HG02678 (cell line): ENCODE data around the gene SIM2.

Experiments used
- ATAC-seq: cut with Tn5 transposase; IDR thresholded peaks from one replicate; pipeline ENCODE4 v1.9.1; 2021; ENCODE audit warnings: mild to moderate bottlenecking, moderate library complexity; ENCODE audit not compliant: unreplicated experiment

SIM2 gene

DNA sequence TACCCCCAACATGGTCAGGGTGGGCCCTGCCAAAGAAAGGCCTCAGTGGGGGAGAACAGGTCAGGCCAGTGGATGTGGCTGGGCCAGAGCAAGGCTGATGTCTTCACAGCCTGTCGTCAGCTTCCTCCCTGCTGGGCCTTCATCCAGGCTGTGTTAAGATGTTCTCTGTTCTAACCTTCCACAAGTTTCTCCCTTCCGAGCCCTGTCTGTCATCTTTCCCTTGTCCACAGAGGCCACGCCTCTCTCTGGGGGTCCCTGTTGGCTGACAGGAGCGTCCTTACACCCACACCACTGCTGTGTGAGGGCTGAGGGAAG, 36.2 kb downstream of the SIM2 start:
- ATAC-seq: no peak

DNA sequence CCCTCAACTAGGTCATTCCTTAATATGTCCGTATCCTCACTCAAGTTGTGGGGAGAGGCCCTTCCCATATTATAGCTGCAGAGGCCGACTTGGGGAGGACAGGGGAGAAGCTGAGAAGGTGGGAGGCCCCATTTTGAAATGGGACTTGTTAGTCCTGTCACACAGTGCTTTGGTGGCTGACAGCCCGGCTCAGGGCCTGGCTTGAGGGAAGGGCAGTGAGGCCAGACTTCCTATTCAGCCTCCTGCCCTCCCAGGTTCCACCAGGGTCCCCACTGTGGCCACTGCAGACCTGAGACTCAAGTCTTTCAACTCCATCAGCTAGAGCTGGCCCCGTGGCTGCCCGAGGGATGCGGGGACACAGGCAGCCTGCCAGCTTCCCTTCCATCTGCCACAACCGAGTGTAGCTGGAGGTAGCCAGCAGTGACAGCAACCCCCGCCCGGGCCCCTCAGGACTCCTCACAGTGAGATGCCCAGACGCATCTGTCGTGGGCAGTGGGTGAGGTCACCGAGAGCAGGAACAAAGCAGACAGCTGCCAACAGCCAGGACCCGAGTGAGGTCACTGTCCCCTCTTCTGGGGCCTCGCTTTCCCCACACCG, 36.9 kb downstream of the SIM2 start:
- no peak for ATAC-seq

DNA sequence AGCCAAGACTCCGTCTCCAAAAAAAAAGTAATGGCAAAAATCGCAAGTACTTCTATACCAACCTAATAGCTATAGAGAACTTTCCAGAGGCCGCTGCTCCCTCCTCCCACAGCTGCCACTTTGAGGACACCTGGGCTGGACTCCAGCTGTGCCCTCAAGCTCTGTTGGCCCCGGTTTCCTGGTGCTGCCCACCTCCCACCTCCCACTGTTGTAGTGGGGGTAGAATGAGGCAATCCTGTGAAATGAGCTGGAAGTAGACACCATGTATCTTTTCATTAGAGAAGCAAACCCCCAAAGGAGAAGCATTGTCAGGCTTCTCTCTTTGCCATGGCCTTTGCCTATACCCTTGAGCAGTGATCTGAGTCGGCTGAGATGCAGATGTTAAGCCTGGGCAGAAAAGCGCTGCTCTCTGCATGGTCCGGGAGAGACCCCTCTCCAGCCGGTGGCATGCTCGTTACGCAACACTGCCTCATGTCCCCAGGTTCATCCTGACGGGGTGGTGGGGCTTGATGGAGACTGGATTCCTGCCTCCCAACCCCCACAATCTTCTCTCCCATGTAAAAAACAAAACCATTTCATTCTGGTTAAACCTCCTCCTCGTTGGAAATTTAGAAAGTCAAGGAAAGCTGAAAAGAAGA, 39.7 kb downstream of the SIM2 start:
- ATAC-seq: no peak

DNA sequence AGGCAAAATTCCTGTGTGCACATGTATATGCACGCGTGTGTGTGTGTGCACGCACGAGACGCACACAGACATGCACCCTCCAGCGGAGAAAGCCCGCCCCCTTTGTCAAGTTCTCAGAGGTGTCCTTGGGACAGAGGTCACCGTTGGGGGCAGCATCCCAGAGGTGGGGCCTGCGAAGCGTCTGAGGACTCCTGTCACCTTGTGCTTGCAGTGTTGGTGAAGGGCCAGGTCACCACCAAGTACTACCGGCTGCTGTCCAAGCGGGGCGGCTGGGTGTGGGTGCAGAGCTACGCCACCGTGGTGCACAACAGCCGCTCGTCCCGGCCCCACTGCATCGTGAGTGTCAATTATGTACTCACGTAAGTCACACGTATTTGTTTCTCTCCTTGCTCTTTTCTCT, 42.6 kb downstream of the SIM2 start:
- ATAC-seq: no peak

DNA sequence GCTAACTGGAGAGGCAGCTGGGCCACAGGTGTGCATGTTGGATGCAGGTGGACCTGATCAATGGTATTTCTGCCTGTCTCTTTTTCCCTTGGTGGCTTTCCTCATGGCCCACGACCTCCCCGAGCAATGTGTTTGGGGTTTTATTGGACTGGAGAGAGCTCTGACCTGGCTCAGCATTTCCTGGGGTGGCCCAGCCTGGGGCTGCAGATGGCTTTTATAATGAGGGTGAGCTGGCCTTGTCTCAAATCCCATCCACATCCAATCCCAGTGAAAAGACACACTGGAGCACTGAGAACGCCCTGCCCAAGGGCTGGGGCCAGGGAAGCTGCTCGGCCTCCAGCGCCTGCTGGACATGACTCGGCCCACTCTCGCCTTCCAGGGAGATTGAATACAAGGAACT, 44.1 kb downstream of the SIM2 start:
- ATAC-seq: no peak

DNA sequence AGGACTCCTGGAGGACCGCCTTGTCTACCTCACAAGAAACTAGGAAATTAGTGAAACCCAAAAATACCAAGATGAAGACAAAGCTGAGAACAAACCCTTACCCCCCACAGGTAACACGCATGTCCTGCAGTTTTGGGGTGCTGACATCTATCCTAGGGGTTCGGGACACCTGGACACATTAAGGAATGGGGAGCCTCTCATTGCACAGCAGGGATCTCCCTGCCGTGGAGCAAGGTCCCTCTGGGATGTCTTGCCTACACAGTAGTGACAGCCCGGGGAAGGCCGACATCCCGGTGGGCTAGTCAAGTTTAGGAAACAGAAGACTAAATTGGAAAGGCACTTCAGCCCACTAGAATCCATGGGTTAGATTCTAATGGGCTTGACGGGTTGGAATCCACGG, 44.5 kb downstream of the SIM2 start:
- no peak for ATAC-seq

DNA sequence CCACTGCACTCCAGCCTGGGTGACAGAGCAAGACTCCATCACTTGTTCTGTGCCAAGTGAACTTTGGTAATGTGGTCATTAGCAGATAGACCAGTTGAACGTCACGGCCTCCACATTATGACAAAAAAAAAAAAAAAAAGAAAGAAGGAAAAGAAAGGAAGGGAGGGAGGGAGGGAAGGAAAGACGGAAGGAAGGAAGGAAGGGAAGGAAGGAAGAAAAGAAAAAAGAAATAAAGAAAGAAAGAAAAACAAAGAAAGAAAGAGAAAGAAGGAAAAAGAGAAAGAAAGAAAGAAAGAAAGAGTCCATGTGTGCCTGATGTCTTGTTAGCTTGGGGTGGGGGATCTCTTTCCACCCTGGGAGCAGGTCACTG, 45.3 kb downstream of the SIM2 start:
- ATAC-seq: no peak

DNA sequence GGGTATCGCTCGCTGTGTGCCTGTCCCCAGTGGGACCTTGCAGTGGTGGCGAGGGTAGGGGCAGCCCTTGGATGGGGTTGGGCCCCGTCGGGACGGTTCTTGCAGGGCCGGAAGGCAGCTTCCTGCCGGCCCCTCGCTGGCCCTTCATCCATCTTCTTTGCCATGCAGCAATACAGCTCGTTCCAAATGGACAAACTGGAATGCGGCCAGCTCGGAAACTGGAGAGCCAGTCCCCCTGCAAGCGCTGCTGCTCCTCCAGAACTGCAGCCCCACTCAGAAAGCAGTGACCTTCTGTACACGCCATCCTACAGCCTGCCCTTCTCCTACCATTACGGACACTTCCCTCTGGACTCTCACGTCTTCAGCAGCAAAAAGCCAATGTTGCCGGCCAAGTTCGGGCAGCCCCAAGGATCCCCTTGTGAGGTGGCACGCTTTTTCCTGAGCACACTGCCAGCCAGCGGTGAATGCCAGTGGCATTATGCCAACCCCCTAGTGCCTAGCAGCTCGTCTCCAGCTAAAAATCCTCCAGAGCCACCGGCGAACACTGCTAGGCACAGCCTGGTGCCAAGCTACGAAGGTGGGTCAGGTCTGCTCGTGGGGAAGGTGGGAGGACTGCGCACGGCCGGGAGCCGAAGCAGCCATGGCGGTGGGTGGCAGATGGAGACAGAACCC, 45.8 kb downstream of the SIM2 start:
- no peak for ATAC-seq

DNA sequence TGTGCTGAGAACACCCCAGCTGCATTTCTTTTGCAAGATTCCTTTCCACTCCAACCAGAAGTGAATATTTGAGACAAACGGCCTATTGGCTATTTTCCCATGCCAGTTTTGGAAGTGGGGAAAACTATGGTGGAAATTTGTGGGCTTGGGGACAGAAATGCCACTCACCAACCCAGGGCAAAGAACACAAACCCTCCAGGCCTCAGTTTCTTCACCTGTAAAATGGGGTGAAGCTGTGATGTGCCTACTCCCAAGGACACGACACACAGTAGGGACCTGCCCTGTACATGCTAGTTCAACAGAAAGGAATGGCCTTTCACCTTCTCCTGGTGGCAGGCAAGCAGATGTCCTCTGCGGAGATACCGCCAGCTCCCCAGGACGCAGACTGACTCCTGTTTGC, 46.5 kb downstream of the SIM2 start:
- ATAC-seq: no peak

DNA sequence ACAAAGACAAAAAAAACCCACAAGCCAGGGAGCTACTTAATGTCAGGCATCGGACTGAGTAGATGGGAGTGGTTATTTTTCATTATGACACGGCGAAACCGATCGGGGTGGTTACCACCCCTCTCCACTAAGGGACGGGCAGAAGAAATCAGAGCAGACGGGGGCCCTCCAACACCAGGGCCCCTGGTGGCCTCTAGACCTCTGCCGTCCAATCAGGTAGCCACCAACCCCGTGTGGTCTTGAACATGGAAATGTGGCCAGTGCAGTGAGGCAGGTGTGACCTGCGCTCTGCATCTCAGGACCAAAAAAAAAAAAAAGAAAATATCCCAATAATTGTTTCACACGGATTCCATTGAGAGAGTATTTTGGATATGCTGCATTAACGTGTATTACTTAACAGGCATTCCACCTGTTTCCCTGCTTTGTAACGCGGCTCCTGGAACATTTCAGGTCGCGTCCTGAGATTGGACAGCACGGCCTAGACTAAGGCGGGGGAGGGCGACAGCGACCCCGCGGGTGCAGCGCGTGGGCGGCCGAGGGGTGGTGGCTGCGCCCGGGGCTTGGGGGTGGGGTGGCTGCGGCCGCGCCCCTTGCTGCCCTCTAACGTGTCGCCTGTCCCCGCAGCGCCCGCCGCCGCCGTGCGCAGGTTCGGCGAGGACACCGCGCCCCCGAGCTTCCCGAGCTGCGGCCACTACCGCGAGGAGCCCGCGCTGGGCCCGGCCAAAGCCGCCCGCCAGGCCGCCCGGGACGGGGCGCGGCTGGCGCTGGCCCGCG, 48.3 kb downstream of the SIM2 start:
- ATAC-seq: no peak

DNA sequence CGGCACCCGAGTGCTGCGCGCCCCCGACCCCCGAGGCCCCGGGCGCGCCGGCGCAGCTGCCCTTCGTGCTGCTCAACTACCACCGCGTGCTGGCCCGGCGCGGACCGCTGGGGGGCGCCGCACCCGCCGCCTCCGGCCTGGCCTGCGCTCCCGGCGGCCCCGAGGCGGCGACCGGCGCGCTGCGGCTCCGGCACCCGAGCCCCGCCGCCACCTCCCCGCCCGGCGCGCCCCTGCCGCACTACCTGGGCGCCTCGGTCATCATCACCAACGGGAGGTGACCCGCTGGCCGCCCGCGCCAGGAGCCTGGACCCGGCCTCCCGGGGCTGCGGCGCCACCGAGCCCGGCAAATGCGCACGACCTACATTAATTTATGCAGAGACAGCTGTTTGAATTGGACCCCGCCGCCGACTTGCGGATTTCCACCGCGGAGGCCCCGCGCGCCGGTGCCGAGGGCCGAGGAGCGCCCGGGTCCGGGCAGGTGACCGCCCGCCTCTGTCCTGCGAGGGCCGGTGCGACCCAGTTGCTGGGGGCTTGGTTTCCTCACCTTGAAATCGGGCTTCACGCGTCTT, 49.0 kb downstream of the SIM2 start:
- ATAC-seq: no peak

DNA sequence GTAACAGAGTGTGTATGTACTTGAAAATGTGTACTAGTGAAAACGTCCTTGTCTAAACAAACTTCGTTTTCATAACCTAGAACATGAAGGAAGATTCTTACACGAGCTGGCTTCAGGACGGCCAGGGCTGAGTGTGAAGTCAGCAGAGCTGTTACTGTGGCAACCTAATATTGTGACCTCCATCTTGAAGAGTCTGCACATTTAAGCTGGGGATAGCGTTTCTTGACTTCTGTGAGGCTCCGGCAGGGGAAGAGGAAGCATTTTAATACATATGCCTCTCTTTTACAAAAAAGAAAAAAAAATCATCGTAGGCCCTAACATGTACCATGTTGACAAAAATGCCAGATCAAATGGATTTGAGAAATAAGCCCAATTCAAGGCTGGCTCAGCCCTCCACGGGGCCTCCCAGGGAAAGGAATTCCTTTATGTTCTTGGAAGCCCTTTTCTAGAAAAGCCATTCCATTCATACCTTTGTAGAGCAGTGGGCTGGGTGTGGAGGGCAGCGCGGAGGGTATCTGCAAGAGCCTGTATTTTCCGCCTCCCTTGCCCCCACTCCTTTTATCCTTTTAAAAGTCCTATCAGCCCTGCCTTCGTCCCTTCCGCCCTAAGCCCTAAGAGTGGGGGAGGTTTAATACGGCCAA, 51.1 kb downstream of the SIM2 start:
- no peak for ATAC-seq

DNA sequence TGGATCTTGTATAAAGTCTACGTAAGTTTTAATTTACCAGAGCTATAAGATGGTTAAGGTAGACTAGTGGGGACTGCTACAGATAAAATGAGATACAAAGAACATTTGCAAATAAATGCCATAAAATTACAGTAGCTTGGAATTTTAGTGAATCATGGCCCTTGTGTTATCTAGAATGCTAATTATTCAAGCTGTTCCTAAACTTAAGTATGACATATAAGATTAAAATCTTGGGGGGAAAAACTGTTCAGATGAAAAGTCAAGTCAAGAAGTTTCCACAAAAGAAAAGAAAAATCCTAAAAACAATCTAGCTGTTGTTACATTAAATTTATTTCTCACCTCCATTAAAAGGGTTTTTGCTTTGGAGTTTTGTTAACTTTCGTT, 51.7 kb downstream of the SIM2 start:
- ATAC-seq: no peak

DNA sequence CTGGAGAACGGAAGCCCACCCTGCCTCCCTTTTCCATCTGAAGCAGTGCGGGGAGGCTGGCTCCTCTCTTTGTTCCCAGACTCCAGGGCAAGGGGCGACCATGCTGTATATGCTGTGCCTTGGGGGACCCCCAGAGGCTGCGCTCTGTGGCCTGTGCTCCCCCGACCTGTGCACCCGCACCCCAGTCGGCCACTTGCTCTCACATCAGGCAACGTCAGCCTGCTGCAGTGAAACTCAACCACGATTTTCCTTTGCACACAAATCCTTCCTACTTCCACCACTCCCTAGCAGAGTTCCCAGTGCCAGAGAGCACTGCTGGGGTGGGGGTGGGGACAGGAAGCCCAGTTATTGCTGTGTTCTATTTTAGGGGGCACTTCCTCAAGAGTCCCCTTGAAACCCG, 52.5 kb downstream of the SIM2 start:
- ATAC-seq: no peak

DNA sequence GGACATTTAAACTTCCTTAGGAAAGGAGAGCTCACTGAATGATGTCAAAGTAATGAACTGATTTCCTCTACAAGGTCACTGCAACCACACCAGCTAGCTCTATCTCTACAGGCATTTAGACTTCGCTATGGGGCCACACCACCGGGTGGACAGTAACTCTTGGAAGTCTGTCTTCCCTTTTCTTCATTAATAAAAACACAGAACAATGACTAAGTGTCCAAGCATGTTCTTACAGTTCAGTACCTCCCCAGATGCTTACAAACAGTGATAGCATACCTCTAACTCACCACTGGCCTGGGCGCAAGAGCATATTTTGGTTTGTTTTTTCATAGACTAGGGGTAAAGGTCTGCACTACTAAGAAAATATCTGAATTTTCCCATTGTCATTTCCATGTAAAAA, 54.6 kb downstream of the SIM2 start:
- ATAC-seq: no peak

DNA sequence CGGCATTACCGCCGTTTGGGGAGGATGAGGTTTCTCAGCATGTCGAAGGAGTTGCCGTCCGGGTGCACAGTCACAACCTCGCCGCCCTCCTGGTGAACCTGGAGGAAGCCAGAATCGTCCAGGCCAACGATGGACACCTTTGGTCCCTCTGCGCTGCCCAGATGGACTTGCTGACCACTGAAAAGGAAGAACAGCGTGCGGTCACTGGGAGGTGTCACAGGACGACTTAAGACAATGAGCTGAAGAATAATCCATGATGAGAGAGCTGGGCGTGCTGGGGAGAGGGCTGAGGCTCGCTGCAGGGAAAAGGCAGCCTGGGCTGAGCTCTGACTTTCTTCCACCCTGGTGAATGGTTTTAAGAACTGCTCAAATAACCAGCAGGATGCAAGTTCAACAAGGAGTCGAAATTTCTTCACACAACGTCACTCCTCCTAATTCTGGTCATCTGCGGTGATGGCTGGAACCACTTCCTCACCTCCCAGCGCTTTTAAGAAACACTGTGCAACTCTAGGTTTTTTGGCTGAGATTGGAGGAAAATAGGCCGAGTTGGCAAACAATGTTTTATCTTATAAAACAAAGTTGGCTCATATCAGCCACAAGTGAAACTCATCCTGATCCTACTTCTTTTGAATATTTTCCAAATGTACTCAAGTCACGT, 55.5 kb downstream of the SIM2 start:
- no peak for ATAC-seq

DNA sequence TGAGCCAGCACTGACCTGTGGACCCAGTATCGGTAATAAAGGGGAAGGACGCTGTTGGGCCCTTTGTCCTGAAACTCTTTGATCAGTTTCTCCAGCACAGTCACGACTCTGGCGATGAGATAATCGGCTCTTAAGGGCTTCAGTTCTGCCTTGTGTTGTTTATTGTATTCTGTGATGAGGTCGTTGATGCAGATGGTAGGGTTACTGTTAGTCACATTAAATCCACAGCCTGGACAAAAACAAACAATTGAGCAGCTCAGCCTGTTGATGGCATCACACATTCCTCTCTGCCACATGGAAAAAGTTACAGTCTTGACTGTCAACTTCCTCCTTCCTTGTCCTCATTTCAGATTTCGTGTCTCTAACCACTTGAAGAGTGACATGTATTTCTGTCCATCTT, 57.6 kb downstream of the SIM2 start:
- ATAC-seq: no peak

DNA sequence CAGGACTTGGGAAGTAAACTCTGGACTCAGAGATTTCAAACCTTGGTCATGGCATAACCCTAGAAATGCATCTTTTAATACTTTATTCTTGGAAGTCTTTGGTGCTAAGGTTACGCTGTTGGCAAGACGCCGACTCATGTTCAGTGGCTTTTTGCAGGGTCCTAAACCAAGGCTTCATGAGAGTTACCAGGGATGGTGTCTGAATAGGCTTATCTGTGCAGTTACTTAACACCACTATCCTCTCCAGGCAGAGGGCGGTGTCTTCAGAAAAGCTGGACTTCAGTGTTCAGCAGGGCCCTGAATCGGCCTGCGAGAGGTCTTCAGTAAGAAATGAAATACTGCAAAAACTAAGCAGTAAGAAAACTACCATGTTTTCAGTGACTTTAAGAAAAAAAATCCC, 58.3 kb downstream of the SIM2 start:
- no peak for ATAC-seq

DNA sequence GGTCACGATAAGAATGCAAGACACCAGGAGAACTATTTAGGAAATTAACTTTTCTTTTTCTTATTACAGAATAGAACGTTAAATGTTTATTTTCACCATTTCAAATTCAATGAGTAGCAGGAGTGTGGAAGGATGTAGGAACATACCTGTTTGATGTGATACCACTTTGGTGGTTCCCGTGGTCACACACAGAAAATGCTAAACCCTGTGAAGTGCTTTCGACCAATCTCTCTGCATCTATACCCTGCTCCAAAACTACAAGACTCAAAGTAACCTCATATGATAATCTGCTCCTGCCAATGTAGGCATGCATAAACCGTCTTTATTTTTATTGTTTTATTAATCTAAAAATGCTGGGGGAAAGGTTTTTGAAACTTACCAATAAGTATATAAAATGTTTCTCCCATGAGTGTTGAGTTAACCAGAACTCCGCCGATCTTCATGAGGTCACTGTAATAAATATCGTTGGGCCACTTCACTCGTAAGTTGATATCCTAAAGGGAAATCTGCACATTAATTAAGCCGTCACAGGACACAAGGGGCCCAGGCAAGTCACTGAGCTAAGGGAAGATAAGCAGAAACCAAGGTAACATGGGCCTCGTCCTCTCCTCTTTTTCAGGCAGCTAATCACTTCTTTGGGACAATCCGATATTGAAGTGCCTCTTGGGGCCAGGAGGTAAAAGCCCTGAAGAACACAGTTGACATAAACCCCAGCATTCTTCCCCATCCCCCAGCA, 60.6 kb downstream of the SIM2 start:
- no peak for ATAC-seq

DNA sequence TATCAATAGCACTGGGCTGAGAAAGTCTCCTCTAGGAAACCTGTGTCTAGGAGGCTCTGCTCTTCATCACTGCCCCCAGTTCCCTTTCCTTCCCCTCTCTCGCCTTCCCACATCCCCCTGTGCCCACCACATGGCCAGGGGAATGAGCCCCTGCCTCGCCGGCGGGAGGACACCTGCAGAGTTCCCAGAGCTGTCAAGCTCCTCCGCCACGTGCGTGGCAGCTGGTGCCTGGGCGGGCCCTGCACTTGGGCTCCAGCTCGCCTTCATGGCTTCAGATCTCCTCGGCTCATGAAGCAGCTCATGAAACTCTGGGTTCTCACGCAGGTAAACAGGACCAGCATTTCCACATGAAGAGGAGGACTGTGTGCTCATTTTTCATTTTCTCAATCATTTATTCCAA, 62.8 kb downstream of the SIM2 start:
- ATAC-seq: no peak
